Left renal cortex interstitium (tissue), 4 donors: ENCODE data around the gene SBK2. TPM values are rescaled to one million over a fixed set of nuclear protein-coding genes. Genes with fewer than 3 reads are reported as not detected.

ENCODE experiments used
- DNase-seq, 4 donors: peaks; one replicate each; pipeline ENCODE4 v3.0.0-alpha.2; 2013; ENCODE audit warnings: low read depth in 4 of 4, low spot score in 2 of 4, missing footprints in 1 of 4
- polyA plus RNA-seq, 4 donors: library from polyadenylated mRNA; unstranded; fragments of 120-200 nt; gene quantifications; one replicate each; pipeline ENCODE4 v1.2.1, GENCODE V29; 2013; ENCODE audit not compliant: insufficient read length in 4 of 4

The SBK2 gene
- polyA plus RNA-seq, 4 donors, result 0.51 to 1.5 (median 0.88) TPM

GRCh38 chr19:55554741-55555152 lies 17.8 kb upstream of the SBK2 start:
- no peak for DNase-seq

GRCh38 chr19:55554302-55554701 lies 17.4 kb upstream of the SBK2 start:
- no peak for DNase-seq

GRCh38 chr19:55553217-55554182 lies 16.6 kb upstream of the SBK2 start:
- DNase-seq, result no peak

- DNase-seq, result no peak
Observed at GRCh38 chr19:55552620-55553019, 15.7 kb upstream of the SBK2 start.

- DNase-seq, result no peak
Observed at GRCh38 chr19:55552206-55552605, 15.3 kb upstream of the SBK2 start.

- DNase-seq, result no peak
Observed at GRCh38 chr19:55550321-55550650, 13.4 kb upstream of the SBK2 start.

GRCh38 chr19:55549500-55550320 lies 12.8 kb upstream of the SBK2 start:
- peak; percentile 61 to 78 (median 66) for DNase-seq

GRCh38 chr19:55546822-55547614 lies 10.1 kb upstream of the SBK2 start:
- DNase-seq, result no peak

- DNase-seq, result no peak
Observed at GRCh38 chr19:55546011-55546410, 9.1 kb upstream of the SBK2 start.

GRCh38 chr19:55545443-55545842 lies 8.5 kb upstream of the SBK2 start, which contains the start of gene SBK3:
SBK3 (minus strand) TSS chr19:55545543; CDS start chr19:55545543, 0 bp downstream.
- DNase-seq, result no peak

- no peak for DNase-seq
Observed at GRCh38 chr19:55544776-55545439, 8.0 kb upstream of the SBK2 start.

GRCh38 chr19:55544014-55544413 lies 7.1 kb upstream of the SBK2 start:
- no peak for DNase-seq

- no peak for DNase-seq
Observed at GRCh38 chr19:55543567-55543966, 6.6 kb upstream of the SBK2 start.

GRCh38 chr19:55542292-55542855 lies 5.4 kb upstream of the SBK2 start:
- DNase-seq, result no peak

GRCh38 chr19:55541091-55541490 lies 4.2 kb upstream of the SBK2 start:
- no peak for DNase-seq

GRCh38 chr19:55540619-55541018 lies 3.7 kb upstream of the SBK2 start:
- DNase-seq, result no peak

GRCh38 chr19:55539090-55539984 lies 2.4 kb upstream of the SBK2 start:
- DNase-seq, result no peak

GRCh38 chr19:55538132-55538531 lies 1.2 kb upstream of the SBK2 start:
- no peak for DNase-seq

- no peak for DNase-seq
Observed at GRCh38 chr19:55537741-55538111, 793 bp upstream of the SBK2 start.
